ENCODE results near the gene LCTL. TPM values are rescaled to one million over a fixed set of nuclear protein-coding genes. Genes with fewer than 3 reads are reported as not detected.

The LCTL gene, protein sequence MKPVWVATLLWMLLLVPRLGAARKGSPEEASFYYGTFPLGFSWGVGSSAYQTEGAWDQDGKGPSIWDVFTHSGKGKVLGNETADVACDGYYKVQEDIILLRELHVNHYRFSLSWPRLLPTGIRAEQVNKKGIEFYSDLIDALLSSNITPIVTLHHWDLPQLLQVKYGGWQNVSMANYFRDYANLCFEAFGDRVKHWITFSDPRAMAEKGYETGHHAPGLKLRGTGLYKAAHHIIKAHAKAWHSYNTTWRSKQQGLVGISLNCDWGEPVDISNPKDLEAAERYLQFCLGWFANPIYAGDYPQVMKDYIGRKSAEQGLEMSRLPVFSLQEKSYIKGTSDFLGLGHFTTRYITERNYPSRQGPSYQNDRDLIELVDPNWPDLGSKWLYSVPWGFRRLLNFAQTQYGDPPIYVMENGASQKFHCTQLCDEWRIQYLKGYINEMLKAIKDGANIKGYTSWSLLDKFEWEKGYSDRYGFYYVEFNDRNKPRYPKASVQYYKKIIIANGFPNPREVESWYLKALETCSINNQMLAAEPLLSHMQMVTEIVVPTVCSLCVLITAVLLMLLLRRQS
- not detected for total RNA-seq (2021; ENCODE audit: unreplicated experiment)
- polyA plus RNA-seq (2012) = 0.04 and 0.10 TPM in 2 replicates
- Bru-seq, nascent RNA = not detected
- not detected for BruChase-seq, experiment 1, labeled RNA remaining after a 6-hour chase
- BruChase-seq, experiment 2, labeled RNA remaining after a 2-hour chase = not detected
- long read RNA-seq = 0 reads

DNA sequence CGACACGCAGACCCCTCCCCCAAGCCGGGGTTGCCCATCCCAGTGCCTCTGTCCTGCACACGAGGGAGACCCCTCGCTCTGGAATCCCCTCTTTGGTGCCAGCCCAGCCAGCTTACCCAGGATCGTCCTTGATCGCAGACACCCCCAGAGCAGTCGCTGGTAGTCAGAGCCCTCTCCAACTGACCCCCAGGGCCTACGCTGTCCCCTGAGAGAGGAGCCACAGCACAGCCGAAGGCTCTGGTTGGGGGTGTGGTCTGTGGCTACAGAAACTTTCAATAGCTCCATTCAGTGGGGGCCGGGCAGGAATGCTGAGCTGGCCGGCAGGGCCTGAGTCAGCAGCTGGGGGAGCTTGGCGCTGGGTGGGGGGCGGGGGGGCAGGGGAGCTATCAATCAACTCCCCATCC, at the start of gene LCTL:
LCTL (minus strand) TSS at position 258 of the 404 bp plus-strand sequence. CDS start 633 bp downstream, outside the sequence.
- no TSS peak for BruUV-seq (replicated peaks)
- DNase-seq (ENCODE audit: low read depth, low spot score) = no peak
- peaks cover 0 to 5% of the 10 kb centered on the region in 2 experiments; a peak in 1 of 4 replicates for H3K4me1 ChIP-seq (ENCODE audit: control insufficient read depth in 1 of 2, insufficient read depth in 2 of 2, low read length in 2 of 2)
- H3K27ac ChIP-seq (ENCODE audit: low read depth, low read length) = no peak within 1 kb of the TSS
- H3K79me2 ChIP-seq (ENCODE audit: insufficient read depth, low read length) = no peaks in the 10 kb centered on the region
- H3K4me2 ChIP-seq (ENCODE audit: low read length) = peak within 1 kb of the TSS; percentile 31
- H3K36me3 ChIP-seq (ENCODE audit: control insufficient read depth in 1 of 2, insufficient read depth in 2 of 2, low read length in 2 of 2) = no peaks in the 10 kb centered on the region
- H3K27me3 ChIP-seq (ENCODE audit: insufficient read depth, low read length) = no peaks in the 10 kb centered on the region
- no peak for ATAC-seq
- ChIA-PET RAD21 (ENCODE audit: low non-redundant PET in 1 of 2, low total read pairs in 2 of 2, uncharacterized antibody in 2 of 2, unreplicated experiment in 2 of 2) (no interaction called here), CTCF (interaction anchor here (1.1 to 1.7 kb wide), 3 partner anchors 11 to 286 kb away, joined by 3 to 5 read pairs (median 4); partner anchors contain the start of gene SNAPC5), POLR2A (interaction anchor here (1.3 kb wide), 1 partner anchor 62 kb away, joined by 3 read pairs; no protein-coding TSS in a partner anchor)
- H4K20me1 ChIP-seq (ENCODE audit: insufficient read depth) = no peaks in the 10 kb centered on the region
- no peaks in the 10 kb centered on the region for H3K9me2 ChIP-seq (ENCODE audit: insufficient read depth)
- peak within 1 kb of the TSS; percentile 36 for H2AFZ ChIP-seq (ENCODE audit: low read depth, low read length, poor library complexity, severe bottlenecking)
- TF ChIP-seq ELF1 (IDR thresholded peaks at IDR 0.05; ENCODE audit: borderline replicate concordance, low read depth) (no peak), POLR2A (IDR thresholded peaks at IDR 0.05; ENCODE audit: borderline replicate concordance, extremely low read depth, insufficient read depth, insufficient read length) (no peak), TCF7L2 (IDR thresholded peaks at IDR 0.05; ENCODE audit: borderline replicate concordance, extremely low read depth, insufficient read depth, insufficient read length) (no peak), EZH2 (IDR thresholded peaks at IDR 0.05) (no peak), SP1 (IDR thresholded peaks at IDR 0.05; ENCODE audit: low read depth) (no peak), CBX3 (IDR thresholded peaks at IDR 0.05; ENCODE audit: low read depth) (no peak), ZFX (IDR thresholded peaks at IDR 0.05) (no peak)
- TF ChIP-seq, protein P1, sequence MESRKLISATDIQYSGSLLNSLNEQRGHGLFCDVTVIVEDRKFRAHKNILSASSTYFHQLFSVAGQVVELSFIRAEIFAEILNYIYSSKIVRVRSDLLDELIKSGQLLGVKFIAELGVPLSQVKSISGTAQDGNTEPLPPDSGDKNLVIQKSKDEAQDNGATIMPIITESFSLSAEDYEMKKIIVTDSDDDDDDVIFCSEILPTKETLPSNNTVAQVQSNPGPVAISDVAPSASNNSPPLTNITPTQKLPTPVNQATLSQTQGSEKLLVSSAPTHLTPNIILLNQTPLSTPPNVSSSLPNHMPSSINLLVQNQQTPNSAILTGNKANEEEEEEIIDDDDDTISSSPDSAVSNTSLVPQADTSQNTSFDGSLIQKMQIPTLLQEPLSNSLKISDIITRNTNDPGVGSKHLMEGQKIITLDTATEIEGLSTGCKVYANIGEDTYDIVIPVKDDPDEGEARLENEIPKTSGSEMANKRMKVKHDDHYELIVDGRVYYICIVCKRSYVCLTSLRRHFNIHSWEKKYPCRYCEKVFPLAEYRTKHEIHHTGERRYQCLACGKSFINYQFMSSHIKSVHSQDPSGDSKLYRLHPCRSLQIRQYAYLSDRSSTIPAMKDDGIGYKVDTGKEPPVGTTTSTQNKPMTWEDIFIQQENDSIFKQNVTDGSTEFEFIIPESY (IDR thresholded peaks at IDR 0.05; ENCODE audit: extremely low read depth, insufficient replicate concordance, low read length) = no peak
- H3K4me3 ChIP-seq (replicated peaks in 1 of 2; ENCODE audit: low read depth in 1 of 2, low read length in 2 of 2) = no peak within 1 kb of the TSS
- H3K9me3 ChIP-seq (ENCODE audit: control insufficient read depth in 1 of 2, insufficient read depth in 1 of 2, low read depth in 1 of 2, low read length in 2 of 2) = no peaks in the 10 kb centered on the region
- no peak within 1 kb of the TSS for H3K9ac ChIP-seq (ENCODE audit: low read length)
- intact Hi-C loops (cut with micrococcal nuclease) = no loop called here
